ENCODE results near the gene NPIPB4. TPM values are rescaled to one million over a fixed set of nuclear protein-coding genes. Genes with fewer than 3 reads are reported as not detected.
"Not testable (repeated sequence)": the region's sequence is repeated elsewhere in the genome, so short reads cannot be mapped to it uniquely, and the experiment has no call there.

Gene NPIPB4
- total RNA-seq, 1 donor from 2014 or later = 143 TPM

DNA sequence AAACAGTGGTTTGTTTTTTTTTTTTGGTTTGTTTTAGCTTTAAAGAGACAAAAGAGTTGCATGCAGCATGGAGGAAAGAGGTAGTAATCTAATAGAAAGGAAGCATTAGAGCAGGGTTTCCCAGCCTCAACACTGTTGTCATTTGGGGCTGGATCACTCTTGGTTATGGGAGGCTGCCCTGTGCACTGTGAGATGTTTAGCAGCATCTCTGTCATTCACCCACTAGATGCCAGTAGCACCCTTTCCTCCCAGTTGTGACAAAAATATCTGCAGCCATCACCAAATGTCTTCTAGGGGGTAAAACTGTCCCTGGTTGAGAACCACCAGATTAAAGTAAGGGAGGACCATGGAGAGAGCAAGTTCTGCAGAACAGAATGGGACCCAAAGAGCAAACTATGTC is 40.5 kb downstream of the NPIPB4 start:
- H3K4me1 ChIP-seq; DNase-seq; H3K27me3 ChIP-seq; H3K4me3 ChIP-seq; H3K27ac ChIP-seq; ATAC-seq; intact Hi-C loops (cut with DNase I); H3K9me3 ChIP-seq: not testable (repeated sequence)
- peaks cover 19% of the 10 kb centered on the region for H3K36me3 ChIP-seq

DNA sequence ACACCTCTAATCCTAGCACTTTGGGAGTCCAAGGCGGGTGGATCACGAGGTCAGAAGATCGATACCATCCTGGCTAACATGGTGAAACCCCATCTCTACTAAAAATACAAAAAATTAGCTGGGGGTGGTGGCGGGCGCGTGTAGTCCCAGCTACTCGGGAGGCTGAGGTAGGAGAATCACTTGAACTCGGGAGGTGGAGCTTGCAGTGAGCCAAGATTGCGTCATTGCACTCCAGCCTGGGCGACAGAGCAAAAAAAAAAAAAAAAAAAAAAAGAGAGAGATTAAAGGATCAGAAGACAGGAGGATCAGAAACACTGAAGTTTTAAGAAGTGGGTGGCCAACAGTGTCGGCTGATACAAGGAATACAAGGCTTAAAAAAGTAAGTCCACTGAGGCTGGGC is 41.9 kb downstream of the NPIPB4 start:
- not testable (repeated sequence) for ATAC-seq

DNA sequence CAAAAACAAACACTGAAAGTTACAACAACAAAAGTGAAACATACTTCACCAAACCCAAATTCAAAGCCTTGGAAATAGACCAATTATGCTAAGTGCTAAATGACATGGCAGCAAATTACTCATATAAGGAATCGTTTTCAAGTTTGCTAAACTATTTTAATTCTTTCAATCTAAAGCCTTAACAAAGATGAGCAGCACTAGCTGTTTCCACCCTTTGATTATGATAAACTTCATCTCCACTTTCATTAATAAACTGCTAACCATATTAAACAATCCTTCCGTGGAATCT is 55.2 kb downstream of the NPIPB4 start:
- H3K4me1 ChIP-seq; H3K9me3 ChIP-seq; DNase-seq; H3K4me3 ChIP-seq; H3K36me3 ChIP-seq; H3K27ac ChIP-seq; H3K27me3 ChIP-seq; intact Hi-C loops (cut with DNase I); ATAC-seq: not testable (repeated sequence)

More for the DNA sequence above, 41.9 kb downstream of the NPIPB4 start:
- H3K27ac ChIP-seq; H3K27me3 ChIP-seq; H3K4me1 ChIP-seq; intact Hi-C loops (cut with DNase I); H3K9me3 ChIP-seq; DNase-seq; H3K4me3 ChIP-seq: not testable (repeated sequence)
- H3K36me3 ChIP-seq = peaks cover 29% of the 10 kb centered on the region

DNA sequence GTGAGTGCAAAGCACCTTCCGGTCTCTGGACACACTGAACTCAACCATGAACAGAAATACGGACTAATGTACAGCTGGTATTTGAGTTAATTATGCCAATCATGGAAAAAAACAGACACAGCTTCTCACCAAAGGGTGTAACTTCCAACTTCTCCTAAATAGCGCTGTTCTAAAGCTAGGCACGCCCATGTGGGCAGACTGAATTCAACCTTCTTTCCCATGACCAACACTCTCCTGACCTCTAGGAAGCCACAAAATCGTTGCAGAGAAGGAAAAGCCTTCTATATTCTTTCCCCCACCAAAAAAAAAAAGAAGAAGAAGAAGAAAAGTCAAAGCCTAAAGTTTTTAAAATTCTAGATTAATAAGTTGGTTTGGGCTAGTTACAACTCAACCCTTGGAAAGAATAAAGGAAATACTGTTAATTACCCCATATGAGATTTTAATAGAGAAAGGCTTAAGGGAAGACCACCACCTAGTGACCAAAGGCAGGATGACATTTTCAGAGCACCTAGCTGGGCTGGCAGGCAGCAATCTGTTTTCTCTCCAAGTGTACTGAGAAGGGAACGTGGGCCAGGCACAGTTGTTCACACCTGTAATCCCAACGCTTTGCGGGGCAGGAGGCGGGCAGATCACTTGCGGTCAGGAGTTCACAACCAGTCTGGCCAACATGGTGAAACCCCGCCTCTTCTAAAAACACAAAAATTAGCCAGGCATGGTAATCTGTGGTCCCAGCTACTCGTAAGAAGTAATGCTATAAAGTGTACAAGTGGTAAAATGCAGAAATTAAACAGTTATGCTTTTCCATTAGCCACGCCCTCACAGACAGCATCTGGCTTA is 55.8 kb downstream of the NPIPB4 start:
- DNase-seq; H3K4me3 ChIP-seq; H3K36me3 ChIP-seq; H3K27ac ChIP-seq; H3K27me3 ChIP-seq; H3K4me1 ChIP-seq; H3K9me3 ChIP-seq; intact Hi-C loops (cut with DNase I): not testable (repeated sequence)
- peak; percentile 93 for ATAC-seq
- TF ChIP-seq, protein P1, sequence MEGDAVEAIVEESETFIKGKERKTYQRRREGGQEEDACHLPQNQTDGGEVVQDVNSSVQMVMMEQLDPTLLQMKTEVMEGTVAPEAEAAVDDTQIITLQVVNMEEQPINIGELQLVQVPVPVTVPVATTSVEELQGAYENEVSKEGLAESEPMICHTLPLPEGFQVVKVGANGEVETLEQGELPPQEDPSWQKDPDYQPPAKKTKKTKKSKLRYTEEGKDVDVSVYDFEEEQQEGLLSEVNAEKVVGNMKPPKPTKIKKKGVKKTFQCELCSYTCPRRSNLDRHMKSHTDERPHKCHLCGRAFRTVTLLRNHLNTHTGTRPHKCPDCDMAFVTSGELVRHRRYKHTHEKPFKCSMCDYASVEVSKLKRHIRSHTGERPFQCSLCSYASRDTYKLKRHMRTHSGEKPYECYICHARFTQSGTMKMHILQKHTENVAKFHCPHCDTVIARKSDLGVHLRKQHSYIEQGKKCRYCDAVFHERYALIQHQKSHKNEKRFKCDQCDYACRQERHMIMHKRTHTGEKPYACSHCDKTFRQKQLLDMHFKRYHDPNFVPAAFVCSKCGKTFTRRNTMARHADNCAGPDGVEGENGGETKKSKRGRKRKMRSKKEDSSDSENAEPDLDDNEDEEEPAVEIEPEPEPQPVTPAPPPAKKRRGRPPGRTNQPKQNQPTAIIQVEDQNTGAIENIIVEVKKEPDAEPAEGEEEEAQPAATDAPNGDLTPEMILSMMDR (IDR thresholded peaks at IDR 0.05) = peak; percentile 42

DNA sequence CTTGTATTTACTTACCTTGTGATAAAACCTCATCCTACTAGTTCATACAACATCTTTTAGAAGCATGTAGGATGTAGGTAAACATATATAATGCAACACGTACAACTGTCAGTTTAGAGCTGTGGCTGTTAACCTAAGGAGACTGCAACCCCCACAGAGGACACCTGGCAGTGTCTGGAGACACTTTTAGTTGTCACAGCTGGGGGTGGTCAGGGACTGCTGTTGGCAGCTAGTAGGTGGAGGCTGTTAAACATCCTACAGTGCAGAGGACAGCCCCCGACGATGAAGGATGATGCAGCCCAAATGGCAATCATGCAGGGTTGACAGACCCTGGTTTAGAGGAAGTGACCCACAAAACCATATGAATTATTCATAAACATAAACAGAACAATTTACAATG is 59.0 kb downstream of the NPIPB4 start:
- H3K36me3 ChIP-seq; intact Hi-C loops (cut with DNase I); H3K9me3 ChIP-seq; H3K4me1 ChIP-seq; H3K27ac ChIP-seq; H3K4me3 ChIP-seq; H3K27me3 ChIP-seq; ATAC-seq; DNase-seq: not testable (repeated sequence)

DNA sequence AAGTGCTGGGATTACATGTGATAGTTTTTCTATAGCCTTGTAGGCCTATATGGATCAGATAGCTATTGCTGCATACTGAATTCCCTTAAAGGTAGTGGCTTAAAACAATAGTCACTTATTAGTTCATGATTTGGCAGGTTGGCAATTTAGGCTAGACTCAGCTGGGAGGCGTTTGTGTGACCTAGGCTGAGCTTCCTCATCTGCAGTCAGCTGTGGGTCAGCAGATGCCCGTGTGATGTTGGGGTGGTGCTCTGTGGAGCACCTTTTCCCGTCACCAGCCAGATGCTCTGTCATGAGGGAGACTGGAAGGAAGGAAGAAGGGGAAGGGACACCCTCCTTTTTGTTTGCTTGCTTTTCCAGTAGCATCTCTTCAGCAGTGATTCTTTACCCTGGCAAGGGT is 64.2 kb downstream of the NPIPB4 start:
- H3K27me3 ChIP-seq; H3K27ac ChIP-seq; DNase-seq; H3K36me3 ChIP-seq; H3K4me1 ChIP-seq; H3K9me3 ChIP-seq; H3K4me3 ChIP-seq; intact Hi-C loops (cut with DNase I): not testable (repeated sequence)
- ATAC-seq = peak; percentile 81

DNA sequence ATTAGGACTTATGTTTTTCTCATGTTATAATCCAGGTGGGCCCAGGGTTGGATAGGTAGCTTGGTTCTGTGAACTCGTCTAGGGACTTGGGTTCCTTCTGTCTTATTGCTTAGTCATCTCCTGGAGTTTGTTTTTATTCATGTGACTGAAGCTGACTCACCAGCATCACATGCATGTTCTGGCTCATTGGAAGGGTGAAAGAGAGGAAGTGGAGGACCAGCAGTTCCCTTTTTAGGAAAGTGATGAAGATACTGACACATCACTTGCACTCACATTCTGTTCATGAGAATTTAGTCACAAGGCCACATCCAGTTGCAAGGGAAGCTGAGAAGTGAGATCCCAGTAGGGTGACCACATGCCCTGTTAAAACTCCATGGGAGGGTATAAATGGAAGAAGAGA is 67.0 kb downstream of the NPIPB4 start:
- peak; percentile 92 for ATAC-seq

More for the DNA sequence above, 67.0 kb downstream of the NPIPB4 start:
- H3K9me3 ChIP-seq; H3K36me3 ChIP-seq; intact Hi-C loops (cut with DNase I); H3K27ac ChIP-seq; DNase-seq; H3K27me3 ChIP-seq; H3K4me3 ChIP-seq; H3K4me1 ChIP-seq: not testable (repeated sequence)

Other genes with a start within 250 kb of the NPIPB4 start
- 88.4 TPM for gene IGSF6, start 205.1 kb downstream of the NPIPB4 start, total RNA-seq
- 0.90 TPM for gene OTOA, start 193.8 kb downstream of the NPIPB4 start, total RNA-seq
- 161 TPM for gene UQCRC2, start 95.6 kb upstream of the NPIPB4 start, total RNA-seq
- not detected for gene PDZD9, start 143.4 kb upstream of the NPIPB4 start, total RNA-seq
- 11.4 TPM for gene MOSMO, start 150.4 kb upstream of the NPIPB4 start, total RNA-seq
- 2.6 TPM for gene VWA3A, start 234.8 kb upstream of the NPIPB4 start, total RNA-seq

Measured in upper lobe of right lung (tissue), 1 donor.